ENCODE data around the gene CFAP58.

The CFAP58 gene

DNA sequence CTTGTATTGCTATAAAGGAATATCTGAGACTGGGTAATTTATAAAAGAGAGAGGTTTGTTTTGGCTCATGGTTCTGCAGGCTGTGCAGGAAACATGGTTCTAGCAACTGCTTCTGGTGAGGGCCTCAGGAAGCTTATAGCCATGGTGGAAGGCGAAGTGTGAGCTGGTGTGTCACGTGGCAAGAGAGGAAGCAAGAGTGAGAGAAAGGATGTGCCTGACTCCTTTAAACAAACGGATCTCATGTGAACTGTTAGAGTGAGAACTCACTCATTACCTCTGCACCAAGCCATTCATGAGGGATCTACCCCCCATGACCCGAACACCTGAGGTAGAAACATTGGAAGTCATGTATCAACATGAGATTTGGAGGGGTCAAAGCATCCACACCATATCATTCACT is 7.7 kb upstream of the CFAP58 start:
- TF ChIP-seq, protein P1, sequence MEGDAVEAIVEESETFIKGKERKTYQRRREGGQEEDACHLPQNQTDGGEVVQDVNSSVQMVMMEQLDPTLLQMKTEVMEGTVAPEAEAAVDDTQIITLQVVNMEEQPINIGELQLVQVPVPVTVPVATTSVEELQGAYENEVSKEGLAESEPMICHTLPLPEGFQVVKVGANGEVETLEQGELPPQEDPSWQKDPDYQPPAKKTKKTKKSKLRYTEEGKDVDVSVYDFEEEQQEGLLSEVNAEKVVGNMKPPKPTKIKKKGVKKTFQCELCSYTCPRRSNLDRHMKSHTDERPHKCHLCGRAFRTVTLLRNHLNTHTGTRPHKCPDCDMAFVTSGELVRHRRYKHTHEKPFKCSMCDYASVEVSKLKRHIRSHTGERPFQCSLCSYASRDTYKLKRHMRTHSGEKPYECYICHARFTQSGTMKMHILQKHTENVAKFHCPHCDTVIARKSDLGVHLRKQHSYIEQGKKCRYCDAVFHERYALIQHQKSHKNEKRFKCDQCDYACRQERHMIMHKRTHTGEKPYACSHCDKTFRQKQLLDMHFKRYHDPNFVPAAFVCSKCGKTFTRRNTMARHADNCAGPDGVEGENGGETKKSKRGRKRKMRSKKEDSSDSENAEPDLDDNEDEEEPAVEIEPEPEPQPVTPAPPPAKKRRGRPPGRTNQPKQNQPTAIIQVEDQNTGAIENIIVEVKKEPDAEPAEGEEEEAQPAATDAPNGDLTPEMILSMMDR (IDR thresholded peaks at IDR 0.05; ENCODE audit: control extremely low read depth, extremely low read depth, low read depth, missing control alignments) = no peak
- no peak for DNase-seq (ENCODE audit: extremely low spot score)
- ChIA-PET POLR2A (no interaction called here), CTCF (interaction anchor here (8.1 to 10.4 kb wide), 2 partner anchors 39 to 53 kb away, joined by 180 to 240 read pairs; no protein-coding TSS in a partner anchor)

DNA sequence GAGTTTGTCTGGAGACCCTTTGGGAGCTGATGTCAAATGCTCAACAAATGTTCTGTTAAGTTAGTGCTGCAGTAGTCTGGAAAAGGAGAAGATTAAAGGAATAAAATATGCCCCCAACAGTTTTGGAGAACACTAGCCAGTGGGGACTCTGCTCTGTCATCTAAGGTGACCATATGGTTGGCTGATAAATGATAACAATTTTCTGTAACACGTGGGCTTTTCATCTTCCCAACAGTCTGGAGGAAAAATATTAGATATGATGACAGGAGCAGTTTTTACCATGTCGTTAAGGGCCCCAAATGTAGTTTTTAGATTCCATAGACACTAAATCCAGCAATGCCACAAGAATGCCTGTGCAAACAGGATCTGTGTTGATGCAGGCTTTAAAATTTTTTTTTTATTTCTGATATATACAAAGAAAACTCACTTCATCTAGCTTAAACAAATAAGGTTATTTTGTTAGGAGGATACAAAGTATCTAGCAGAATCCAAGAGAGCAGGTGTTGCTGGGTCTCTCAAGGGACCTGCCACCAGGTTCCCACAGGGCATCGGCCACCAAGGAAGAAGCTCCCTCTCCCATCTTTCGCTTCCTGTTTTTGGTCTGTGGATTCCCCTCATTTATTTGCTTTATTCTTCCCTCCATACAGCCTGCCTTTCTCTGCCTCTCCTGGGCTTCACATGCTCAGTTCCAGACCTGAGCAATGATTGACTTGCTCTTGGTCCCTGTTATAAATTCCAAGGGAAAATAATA is 6.2 kb upstream of the CFAP58 start:
- POLR2A ChIA-PET = no interaction called here

DNA sequence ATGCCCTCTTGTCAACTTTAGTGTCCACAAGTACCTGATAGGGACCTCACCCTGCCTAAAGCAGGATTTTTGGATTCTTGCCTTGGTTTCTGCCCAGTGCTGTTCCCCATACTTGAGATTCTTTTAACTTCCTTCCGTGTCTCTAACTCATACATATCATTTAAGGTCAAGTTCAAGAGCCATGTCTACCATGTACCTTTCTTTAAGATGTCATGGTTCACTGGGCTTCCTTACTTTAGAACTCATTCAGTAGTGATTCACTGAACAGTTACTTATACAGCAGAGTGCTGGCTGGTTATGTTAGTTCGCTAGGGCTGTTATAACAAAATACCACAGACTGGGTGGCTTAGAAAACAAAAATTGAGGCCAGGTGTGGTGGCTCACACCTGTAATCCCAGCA is 5.0 kb upstream of the CFAP58 start:
- no peak for DNase-seq (ENCODE audit: extremely low spot score)
- ChIA-PET CTCF (interaction anchor here (1.4 to 10.4 kb wide), 5 partner anchors 12 to 75 kb away, joined by 7 to 240 read pairs (median 73); partner anchors contain the start of gene ITPRIP), POLR2A (no interaction called here)
- TF ChIP-seq, protein P1 (IDR thresholded peaks at IDR 0.05; ENCODE audit: control extremely low read depth, extremely low read depth, low read depth, missing control alignments) = no peak

More for the DNA sequence above, 6.2 kb upstream of the CFAP58 start:
- TF ChIP-seq, protein P1 (IDR thresholded peaks at IDR 0.05; ENCODE audit: control extremely low read depth, extremely low read depth, low read depth, missing control alignments) = no peak
- CTCF ChIA-PET = interaction anchor here (0.7 to 10.4 kb wide), 5 partner anchors 9 to 68 kb away, joined by 3 to 240 read pairs (median 3); partner anchors contain the start of gene ITPRIP
- no peak for DNase-seq (ENCODE audit: extremely low spot score)

DNA sequence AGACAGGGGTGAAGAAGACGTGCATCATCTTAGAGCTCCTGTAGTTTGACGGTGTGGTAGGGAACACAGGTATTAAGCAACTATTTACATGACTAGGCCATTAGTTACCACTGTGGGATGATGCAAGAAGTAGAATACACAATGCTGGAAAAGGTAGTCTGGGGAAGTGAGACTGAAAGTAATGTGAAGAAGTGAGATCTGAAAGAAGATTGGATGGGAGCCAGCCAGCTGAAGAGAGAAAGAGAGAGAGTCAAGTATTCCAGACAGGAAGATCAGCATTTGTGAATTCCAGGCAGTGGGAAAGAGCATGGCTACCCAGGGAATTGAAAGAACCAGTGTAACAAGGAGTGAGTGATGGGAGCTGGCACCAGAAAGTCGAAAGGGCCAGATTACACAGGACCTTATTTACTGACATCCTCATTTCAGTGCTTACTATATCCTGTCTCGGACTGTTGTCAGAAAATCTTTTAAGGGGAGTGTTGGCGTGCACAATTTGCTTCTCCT is 4.0 kb upstream of the CFAP58 start:
- POLR2A ChIA-PET = interaction anchor here (0.9 kb wide), 1 partner anchor 12 kb away, joined by 3 read pairs; no protein-coding TSS in a partner anchor
- DNase-seq (ENCODE audit: extremely low spot score) = peak; percentile 37
- CTCF ChIA-PET = interaction anchor here (0.8 to 10.4 kb wide), 13 partner anchors 7 to 76 kb away, joined by 3 to 240 read pairs (median 10); partner anchors contain the start of gene ITPRIP
- TF ChIP-seq, protein P1 (IDR thresholded peaks at IDR 0.05; ENCODE audit: control extremely low read depth, extremely low read depth, low read depth, missing control alignments) = no peak

DNA sequence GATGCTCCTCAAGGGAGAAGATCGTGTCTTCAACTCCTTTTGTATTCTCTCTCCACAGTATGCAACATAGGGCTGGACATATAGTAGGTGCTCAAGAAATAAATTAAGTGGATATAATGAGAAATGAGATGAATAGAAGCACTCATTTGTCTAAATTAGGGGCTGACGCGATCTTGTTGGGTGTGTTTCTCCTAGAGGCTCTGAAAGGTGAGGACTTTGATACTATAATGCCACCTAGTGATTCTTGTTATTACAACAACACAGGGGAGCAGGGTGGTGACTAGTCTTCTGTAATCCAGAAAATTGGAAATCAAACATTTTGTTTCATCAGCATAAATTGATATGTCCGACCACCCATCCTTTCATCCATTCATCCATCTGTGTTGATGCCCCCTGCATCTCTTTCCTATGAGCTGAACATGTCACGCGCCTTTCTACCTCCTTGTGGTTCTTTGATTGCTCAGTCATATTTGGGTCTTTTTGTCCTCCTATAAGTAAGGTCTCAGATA is 3.5 kb upstream of the CFAP58 start:
- CTCF ChIA-PET = interaction anchor here (0.7 to 10.4 kb wide), 21 partner anchors 8 to 230 kb away, joined by 3 to 240 read pairs (median 6); partner anchors contain the start of gene ITPRIP
- DNase-seq (ENCODE audit: extremely low spot score) = peak; percentile 43
- TF ChIP-seq, protein P1 (IDR thresholded peaks at IDR 0.05; ENCODE audit: control extremely low read depth, extremely low read depth, low read depth, missing control alignments) = peak; percentile 63
- POLR2A ChIA-PET = no interaction called here

DNA sequence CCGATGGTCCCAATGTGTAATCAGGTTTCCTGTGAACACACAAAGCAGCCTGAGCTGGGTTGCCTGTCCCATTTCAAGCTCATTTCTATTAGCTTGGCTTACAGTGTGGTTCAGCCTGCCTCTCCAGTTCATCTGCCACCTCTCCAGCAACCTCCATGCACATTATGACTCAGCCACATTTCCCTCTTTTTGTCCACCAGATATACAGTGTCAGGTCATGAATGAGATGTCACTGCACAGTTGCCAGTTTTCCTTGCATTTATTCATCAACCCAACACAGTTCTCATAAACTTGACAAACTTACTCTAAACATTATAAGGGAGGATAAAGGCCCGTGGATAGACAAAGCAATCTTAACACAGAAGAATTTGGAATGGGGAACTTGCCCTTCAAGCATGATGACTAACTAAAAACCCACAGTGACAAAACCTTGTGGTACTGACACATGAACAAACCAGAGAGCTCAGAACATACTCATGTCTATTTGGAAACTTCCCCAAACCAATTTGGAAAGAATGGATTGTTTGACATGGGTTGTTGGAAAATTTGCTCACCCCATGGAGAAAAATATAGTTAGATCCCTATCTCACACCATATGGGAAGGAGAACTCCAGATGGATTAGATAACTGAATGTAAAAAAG is 2.5 kb upstream of the CFAP58 start:
- no peak for DNase-seq (ENCODE audit: extremely low spot score)
- ChIA-PET CTCF (interaction anchor here (0.7 to 10.4 kb wide), 24 partner anchors 9 to 229 kb away, joined by 3 to 240 read pairs (median 5); partner anchors contain the start of genes GSTO1 and ITPRIP), POLR2A (no interaction called here)
- TF ChIP-seq, protein P1 (IDR thresholded peaks at IDR 0.05; ENCODE audit: control extremely low read depth, extremely low read depth, low read depth, missing control alignments) = no peak

Data from GM10248 (cell line).